GM12878 (cell line): ENCODE results near the gene RPLP2. TPM values are rescaled to one million over a fixed set of nuclear protein-coding genes. Genes with fewer than 3 reads are reported as not detected.

Experiments used
- CBX3 ChIP-seq: fragments of 200-600 bp; sonication (generic); IDR thresholded peaks from 2 replicates; pipeline ENCODE4 v1.6.1; 2016; ENCODE audit warnings: low read depth, borderline replicate concordance
- NR2C1 ChIP-seq: fragments of 450-650 bp; IDR thresholded peaks from 2 replicates; pipeline ENCODE4 v1.6.1; 2017; ENCODE audit warnings: antibody characterized with exemption, mild to moderate bottlenecking, moderate library complexity
- PAX8 ChIP-seq: fragments of 450-650 bp; IDR thresholded peaks from 2 replicates; pipeline ENCODE4 v1.6.1; 2017; ENCODE audit warnings: mild to moderate bottlenecking, moderate library complexity
- SPI1 ChIP-seq: IDR thresholded peaks from 2 replicates; pipeline ENCODE4 v1.6.1; 2011; ENCODE audit warnings: low read depth, mild to moderate bottlenecking, low read length, moderate library complexity, borderline replicate concordance; ENCODE audit not compliant: insufficient read depth
- TAF1 ChIP-seq: IDR thresholded peaks from 2 replicates; pipeline ENCODE4 v1.6.1; 2011; ENCODE audit warnings: mild to moderate bottlenecking, low read depth, low read length, borderline replicate concordance
- TCF3 ChIP-seq: IDR thresholded peaks from 2 replicates; pipeline ENCODE4 v1.6.1; 2012; ENCODE audit warnings: low read depth, mild to moderate bottlenecking, low read length, borderline replicate concordance; ENCODE audit not compliant: insufficient read depth
- ZNF217 ChIP-seq: fragments of 450-650 bp; IDR thresholded peaks from 2 replicates; pipeline ENCODE4 v1.6.1; 2017; ENCODE audit warnings: antibody characterized with exemption, mild to moderate bottlenecking
- polyA plus RNA-seq, 11 experiments: library from polyadenylated mRNA; depleted of rRNA in 4 of 11; unstranded in 6 of 11; stranded (reverse) in 5 of 11; fragments of >200 nt; fragmentation: Nextera tagmentation in 4 of 11; fragmentation: Illumina TruSeq in 1 of 11; extraction: Ambion mirVana in 4 of 11; extraction: Trizol in 1 of 11; gene quantifications; 1 replicate in 1 of 11; 2 replicates in 10 of 11; pipeline versions ENCODE4 v1.2.1 to v1.2.3, GENCODE V29; 2011 to 2016; ENCODE audit warnings: inconsistent platforms in 2 of 11, missing spikeins in 2 of 11, low read depth in 1 of 11
- total RNA-seq, 4 experiments: library from RNA; depleted of rRNA in 3 of 4; stranded (reverse); fragments of >200 nt in 3 of 4; fragmentation: Illumina TruSeq in 1 of 4; extraction: Trizol in 1 of 4; gene quantifications; 2 replicates each; pipeline versions ENCODE4 v1.2.1 to v1.2.3, GENCODE V29; 2013 to 2021
- TF ChIP-seq, protein P1 (sequence below): fragments of 450-650 bp; formaldehyde crosslinking; IDR thresholded peaks from 2 replicates; pipeline ENCODE4 v1.4.0; 2020; ENCODE audit warnings: mild to moderate bottlenecking, moderate library complexity
- TF ChIP-seq, protein P2 (sequence below): IDR thresholded peaks from 2 replicates; pipeline ENCODE4 v1.6.1; 2011; ENCODE audit warnings: mild to moderate bottlenecking, low read depth, low read length, moderate library complexity; ENCODE audit not compliant: insufficient replicate concordance

RPLP2 gene
- total and polyA plus RNA-seq, 10 of the 15 experiments (the other 5 are each of a cell fraction or from before 2014, with no cell fraction given), result 488 to 3,558 (median 1,481) TPM

DNA sequence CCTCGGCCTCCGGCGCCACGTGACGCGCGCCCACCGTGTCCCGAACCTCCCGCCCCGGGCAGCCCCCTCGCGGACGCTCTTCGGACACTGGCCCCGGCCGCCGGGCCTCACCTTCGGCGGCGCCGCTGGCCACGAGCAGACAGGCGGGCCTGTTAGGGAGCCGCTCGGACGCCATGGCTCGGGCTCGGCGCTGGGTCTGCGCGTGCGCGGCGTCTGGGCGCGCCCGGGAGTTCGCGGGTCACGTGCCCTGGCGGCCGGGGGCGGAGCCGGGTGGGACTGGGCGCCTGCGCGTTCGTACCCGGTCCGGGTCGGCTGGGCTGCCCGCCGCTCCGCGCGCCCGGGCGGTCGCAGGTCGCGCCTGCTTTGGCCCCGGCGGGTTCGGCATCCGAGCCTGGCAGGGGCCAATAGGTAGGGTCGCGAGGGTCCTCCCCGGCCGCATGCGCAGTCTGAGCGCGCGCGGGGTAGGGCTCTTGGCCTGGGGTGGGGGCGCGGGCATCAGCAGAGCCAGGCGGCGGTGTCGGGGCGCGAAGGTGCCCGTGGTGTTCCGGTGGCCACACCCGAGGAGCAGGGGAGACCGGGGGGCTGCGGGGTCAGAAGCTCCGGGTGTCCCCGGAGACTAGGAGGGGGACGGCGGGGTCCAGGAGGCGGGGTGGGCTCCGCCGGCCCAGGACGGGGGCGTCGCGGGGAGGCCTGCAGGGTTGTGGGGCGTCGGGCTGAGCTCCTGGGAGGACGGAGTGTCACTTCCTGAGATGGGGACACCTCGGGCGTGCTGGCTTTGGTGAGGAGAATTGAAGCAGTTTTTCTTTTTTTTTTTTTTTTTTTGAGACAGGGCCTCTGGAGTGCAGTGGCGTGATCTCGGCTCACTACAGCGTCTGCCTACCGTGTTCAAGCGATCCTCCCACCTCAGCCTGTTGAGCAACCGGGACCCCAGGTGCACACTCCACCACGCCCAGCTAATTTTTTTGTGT, 32.2 kb upstream of the RPLP2 start, which contains the start of gene GATD1 (continued):
- TF ChIP-seq, protein P1, sequence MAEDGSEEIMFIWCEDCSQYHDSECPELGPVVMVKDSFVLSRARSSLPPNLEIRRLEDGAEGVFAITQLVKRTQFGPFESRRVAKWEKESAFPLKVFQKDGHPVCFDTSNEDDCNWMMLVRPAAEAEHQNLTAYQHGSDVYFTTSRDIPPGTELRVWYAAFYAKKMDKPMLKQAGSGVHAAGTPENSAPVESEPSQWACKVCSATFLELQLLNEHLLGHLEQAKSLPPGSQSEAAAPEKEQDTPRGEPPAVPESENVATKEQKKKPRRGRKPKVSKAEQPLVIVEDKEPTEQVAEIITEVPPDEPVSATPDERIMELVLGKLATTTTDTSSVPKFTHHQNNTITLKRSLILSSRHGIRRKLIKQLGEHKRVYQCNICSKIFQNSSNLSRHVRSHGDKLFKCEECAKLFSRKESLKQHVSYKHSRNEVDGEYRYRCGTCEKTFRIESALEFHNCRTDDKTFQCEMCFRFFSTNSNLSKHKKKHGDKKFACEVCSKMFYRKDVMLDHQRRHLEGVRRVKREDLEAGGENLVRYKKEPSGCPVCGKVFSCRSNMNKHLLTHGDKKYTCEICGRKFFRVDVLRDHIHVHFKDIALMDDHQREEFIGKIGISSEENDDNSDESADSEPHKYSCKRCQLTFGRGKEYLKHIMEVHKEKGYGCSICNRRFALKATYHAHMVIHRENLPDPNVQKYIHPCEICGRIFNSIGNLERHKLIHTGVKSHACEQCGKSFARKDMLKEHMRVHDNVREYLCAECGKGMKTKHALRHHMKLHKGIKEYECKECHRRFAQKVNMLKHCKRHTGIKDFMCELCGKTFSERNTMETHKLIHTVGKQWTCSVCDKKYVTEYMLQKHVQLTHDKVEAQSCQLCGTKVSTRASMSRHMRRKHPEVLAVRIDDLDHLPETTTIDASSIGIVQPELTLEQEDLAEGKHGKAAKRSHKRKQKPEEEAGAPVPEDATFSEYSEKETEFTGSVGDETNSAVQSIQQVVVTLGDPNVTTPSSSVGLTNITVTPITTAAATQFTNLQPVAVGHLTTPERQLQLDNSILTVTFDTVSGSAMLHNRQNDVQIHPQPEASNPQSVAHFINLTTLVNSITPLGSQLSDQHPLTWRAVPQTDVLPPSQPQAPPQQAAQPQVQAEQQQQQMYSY (CRISPR knock-in tag), result 0 out of 2 replicates have a peak, but pooled peaks have one; percentile 11
- TF ChIP-seq SPI1, result no peak
- 0 out of 2 replicates have a peak, but pooled peaks have one; percentile 36 for TF ChIP-seq ZNF217
- TF ChIP-seq PAX8, result no peak
- TF ChIP-seq, protein P2, sequence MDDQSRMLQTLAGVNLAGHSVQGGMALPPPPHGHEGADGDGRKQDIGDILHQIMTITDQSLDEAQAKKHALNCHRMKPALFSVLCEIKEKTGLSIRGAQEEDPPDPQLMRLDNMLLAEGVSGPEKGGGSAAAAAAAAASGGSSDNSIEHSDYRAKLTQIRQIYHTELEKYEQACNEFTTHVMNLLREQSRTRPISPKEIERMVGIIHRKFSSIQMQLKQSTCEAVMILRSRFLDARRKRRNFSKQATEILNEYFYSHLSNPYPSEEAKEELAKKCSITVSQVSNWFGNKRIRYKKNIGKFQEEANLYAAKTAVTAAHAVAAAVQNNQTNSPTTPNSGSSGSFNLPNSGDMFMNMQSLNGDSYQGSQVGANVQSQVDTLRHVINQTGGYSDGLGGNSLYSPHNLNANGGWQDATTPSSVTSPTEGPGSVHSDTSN, result no peak
- TF ChIP-seq TCF3, result peak; percentile 22; the same call in 1 of the 2 replicates
- TF ChIP-seq TAF1, result peak; percentile 70; the same call in 1 of the 2 replicates
- peak; percentile 64 for TF ChIP-seq NR2C1
- no peak for TF ChIP-seq CBX3
